OCI-LY3 (cell line): ENCODE data around the gene C11orf21.

Source experiments
- H2AFZ ChIP-seq: fragments of 200-600, 300-600 bp; shearing (Covaris generic); 2 replicates; pipeline ENCODE4 v1.6.0; 2014; ENCODE audit warnings: antibody characterized with exemption, low read depth, low read length
- H3K27ac ChIP-seq: fragments of 200-600, 300-600 bp; sonication (generic); 2 replicates; pipeline ENCODE4 v1.5.1; 2014; ENCODE audit warnings: mild to moderate bottlenecking, low read length, moderate library complexity, mixed read lengths
- H3K27me3 ChIP-seq: fragments of 200-600, 300-600 bp; sonication (generic); 2 replicates; pipeline ENCODE4 v1.6.1; 2014; ENCODE audit warnings: low read depth, low read length, mixed read lengths
- H3K36me3 ChIP-seq: fragments of 200-600, 300-600 bp; sonication (generic); replicated peaks from 2 replicates; pipeline ENCODE3; 2014; ENCODE audit warnings: low read depth, low read length, mixed read lengths
- H3K4me1 ChIP-seq: fragments of 300-600, 200-600 bp; sonication (generic); 2 replicates; pipeline ENCODE4 v1.6.1; 2014; ENCODE audit warnings: low read length, mixed read lengths
- H3K4me2 ChIP-seq: fragments of 200-600, 300-600 bp; sonication (generic); 2 replicates; pipeline ENCODE4 v1.6.1; 2014; ENCODE audit warnings: low read length, mixed read lengths
- H3K4me3 ChIP-seq: fragments of 300-600, 200-600 bp; sonication (generic); 2 replicates; pipeline ENCODE4 v1.5.1; 2014; ENCODE audit warnings: antibody characterized with exemption, mild to moderate bottlenecking, low read length, moderate library complexity
- H3K79me2 ChIP-seq: fragments of 300-600, 200-600 bp; shearing (Covaris generic); 2 replicates; pipeline ENCODE4 v1.6.1; 2014; ENCODE audit warnings: mild to moderate bottlenecking, low read length, mixed read lengths
- H3K9ac ChIP-seq: fragments of 300-600, 200-600 bp; shearing (Covaris generic); 2 replicates; pipeline ENCODE4 v1.6.0; 2014; ENCODE audit warnings: mild to moderate bottlenecking, low read length, moderate library complexity
- H3K9me3 ChIP-seq: fragments of 200-600, 300-600 bp; shearing (Covaris generic); 2 replicates; pipeline ENCODE4 v1.6.1; 2014; ENCODE audit warnings: low read length, mixed read lengths; ENCODE audit not compliant: insufficient read depth
- H4K20me1 ChIP-seq: fragments of 200-600, 300-600 bp; sonication (generic); 2 replicates; pipeline ENCODE4 v1.6.1; 2016; ENCODE audit warnings: low read length, mixed read lengths; ENCODE audit not compliant: insufficient read depth
- EZH2phosphoT487 ChIP-seq: fragments of 200-600 bp; shearing (Covaris generic); IDR thresholded peaks from 2 replicates; pipeline ENCODE4 v1.6.1; 2018; ENCODE audit warnings: antibody characterized with exemption, mixed run types, low read depth
- TF ChIP-seq, protein P1 (sequence below): fragments of 200-600, 300-600 bp; sonication (generic); IDR thresholded peaks from 2 replicates; pipeline ENCODE4 v1.5.1; 2014; ENCODE audit warnings: antibody characterized with exemption, low read length, low read depth

Gene C11orf21

GRCh38 chr11:2306452-2306823 is 4.7 kb upstream of the C11orf21 start:
- Histone ChIP-seq H2AFZ (no peak overlapping the region), H3K9me3 (no peaks in the 10 kb centered on the region), H3K9ac (no peak overlapping the region), H4K20me1 (no peaks in the 10 kb centered on the region), H3K27ac (no peak overlapping the region), H3K27me3 (no peaks in the 10 kb centered on the region), H3K4me2 (no peak overlapping the region), H3K4me1 (no peaks in the 10 kb centered on the region), H3K36me3 (no peaks in the 10 kb centered on the region), H3K4me3 (no peak overlapping the region), H3K79me2 (no peaks in the 10 kb centered on the region)
- TF ChIP-seq EZH2phosphoT487, result no peak
- TF ChIP-seq, protein P1, sequence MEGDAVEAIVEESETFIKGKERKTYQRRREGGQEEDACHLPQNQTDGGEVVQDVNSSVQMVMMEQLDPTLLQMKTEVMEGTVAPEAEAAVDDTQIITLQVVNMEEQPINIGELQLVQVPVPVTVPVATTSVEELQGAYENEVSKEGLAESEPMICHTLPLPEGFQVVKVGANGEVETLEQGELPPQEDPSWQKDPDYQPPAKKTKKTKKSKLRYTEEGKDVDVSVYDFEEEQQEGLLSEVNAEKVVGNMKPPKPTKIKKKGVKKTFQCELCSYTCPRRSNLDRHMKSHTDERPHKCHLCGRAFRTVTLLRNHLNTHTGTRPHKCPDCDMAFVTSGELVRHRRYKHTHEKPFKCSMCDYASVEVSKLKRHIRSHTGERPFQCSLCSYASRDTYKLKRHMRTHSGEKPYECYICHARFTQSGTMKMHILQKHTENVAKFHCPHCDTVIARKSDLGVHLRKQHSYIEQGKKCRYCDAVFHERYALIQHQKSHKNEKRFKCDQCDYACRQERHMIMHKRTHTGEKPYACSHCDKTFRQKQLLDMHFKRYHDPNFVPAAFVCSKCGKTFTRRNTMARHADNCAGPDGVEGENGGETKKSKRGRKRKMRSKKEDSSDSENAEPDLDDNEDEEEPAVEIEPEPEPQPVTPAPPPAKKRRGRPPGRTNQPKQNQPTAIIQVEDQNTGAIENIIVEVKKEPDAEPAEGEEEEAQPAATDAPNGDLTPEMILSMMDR, result no peak

DNA sequence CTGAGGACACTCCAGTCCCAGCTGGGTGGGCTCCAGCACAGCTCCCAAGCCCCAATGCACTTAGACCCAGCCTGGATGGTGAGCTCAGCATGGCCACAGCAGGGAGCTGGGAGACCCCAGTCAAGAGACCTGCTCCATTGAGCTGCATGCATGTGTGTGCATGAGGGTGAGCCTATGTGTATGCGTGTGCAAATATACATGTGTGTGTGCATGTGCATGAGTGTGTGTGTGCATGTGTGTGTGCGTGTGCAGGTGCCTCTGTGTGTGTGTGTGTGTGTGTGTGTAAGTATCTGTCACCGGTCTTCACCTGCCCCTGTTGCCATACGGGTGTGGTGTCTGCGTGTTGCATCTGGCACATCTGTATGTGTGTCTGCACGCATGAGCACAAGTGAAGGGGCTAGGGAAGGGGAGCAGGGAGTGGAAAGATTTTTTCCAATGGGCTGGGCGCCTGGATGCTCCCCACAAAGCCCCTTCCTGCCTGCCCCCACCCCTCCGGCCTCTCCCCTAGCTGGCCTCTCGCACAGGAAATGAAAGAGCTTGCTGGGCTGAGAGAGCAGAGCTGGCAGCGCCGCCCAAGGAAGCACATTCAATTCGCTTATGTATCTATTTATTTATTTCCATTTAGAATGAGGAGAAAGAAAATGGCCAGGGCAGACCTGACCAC is 4.2 kb upstream of the C11orf21 start:
- H3K79me2 ChIP-seq, result no peaks in the 10 kb centered on the region
- no peak overlapping the region for H3K9ac ChIP-seq
- H3K4me1 ChIP-seq, result no peaks in the 10 kb centered on the region
- no peak for TF ChIP-seq EZH2phosphoT487
- TF ChIP-seq, protein P1, result no peak
- no peaks in the 10 kb centered on the region for H3K27me3 ChIP-seq
- no peak overlapping the region for H3K27ac ChIP-seq
- no peak overlapping the region for H3K4me2 ChIP-seq
- H2AFZ ChIP-seq, result 0 out of 2 replicates have a peak overlapping the region, but pooled peaks have one; percentile 57
- H4K20me1 ChIP-seq, result no peaks in the 10 kb centered on the region
- H3K9me3 ChIP-seq, result no peaks in the 10 kb centered on the region
- no peak overlapping the region for H3K4me3 ChIP-seq
- H3K36me3 ChIP-seq, result no peaks in the 10 kb centered on the region

DNA sequence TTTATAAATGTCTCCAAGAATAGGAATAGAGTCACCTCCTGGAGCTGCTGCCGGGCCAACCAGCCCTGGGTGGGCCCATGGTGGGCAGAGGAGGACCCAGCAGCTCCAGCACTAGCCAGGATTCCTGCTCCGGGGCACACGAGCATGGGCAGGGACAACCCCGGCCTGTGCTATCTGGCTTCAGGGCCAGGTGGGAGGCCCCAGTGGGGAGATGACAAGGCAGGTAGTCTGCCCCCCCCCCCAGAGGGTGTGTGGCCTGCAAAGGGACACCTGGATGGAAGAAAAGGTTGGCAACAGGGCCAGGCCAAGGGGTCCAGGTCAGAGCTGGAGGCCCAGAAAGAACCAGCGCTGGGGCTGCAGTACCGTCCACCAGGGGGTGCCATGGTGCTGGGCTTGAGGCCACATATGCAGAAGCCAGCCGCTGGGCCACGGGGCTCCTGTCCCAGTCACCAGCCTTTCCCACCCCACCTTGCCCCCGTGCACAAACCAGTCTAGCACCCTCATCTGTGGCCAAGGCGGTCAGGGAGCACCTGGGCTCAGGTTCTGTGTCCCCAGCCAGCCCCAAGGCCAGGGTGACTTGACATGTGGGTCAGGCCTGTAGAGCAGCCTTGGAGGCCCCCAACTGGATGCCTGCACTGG is 3.5 kb upstream of the C11orf21 start:
- no peaks in the 10 kb centered on the region for H3K4me1 ChIP-seq
- no peaks in the 10 kb centered on the region for H3K27me3 ChIP-seq
- H2AFZ ChIP-seq, result peak overlapping the region; percentile 57; the same call in 1 of the 2 replicates
- no peaks in the 10 kb centered on the region for H3K9me3 ChIP-seq
- no peak overlapping the region for H3K27ac ChIP-seq
- H3K79me2 ChIP-seq, result no peaks in the 10 kb centered on the region
- H3K4me3 ChIP-seq, result no peak overlapping the region
- no peak overlapping the region for H3K9ac ChIP-seq
- no peak for TF ChIP-seq EZH2phosphoT487
- TF ChIP-seq, protein P1, result peak; percentile 79
- no peaks in the 10 kb centered on the region for H4K20me1 ChIP-seq
- H3K4me2 ChIP-seq, result no peak overlapping the region
- H3K36me3 ChIP-seq, result no peaks in the 10 kb centered on the region

DNA sequence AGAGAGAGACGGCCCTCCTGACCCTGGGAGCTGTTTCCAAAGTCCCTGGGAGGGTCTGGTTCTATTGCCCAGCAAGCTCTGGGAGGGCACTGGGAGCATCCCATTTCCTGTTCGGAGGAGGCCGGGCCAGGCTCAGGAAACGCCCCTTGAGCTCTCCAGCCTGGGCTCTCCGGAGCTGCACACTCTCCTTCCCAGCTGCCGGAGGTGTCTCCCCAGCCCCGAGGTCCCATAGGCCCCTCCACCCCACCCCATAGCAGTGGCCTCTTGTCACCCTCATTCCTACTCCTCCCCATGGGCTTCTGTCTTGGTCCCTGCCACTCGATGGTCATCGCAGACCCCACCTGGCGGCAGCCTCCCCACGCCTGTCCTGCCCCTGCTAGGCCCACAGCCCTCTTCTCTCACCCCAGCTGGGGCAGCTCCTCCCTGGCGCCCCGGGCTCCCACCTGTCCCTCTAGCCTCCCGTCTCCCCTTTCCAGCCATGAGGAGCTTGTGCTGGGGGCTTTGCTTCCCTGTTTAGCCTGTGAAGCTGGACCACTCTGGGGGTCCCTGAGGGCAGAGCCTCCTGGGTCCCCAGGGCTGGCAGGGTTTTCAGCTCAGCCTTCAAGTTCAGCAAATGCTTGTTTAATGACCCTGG is 2.9 kb upstream of the C11orf21 start:
- no peak overlapping the region for H3K9ac ChIP-seq
- no peak overlapping the region for H3K27ac ChIP-seq

More for the DNA sequence above, 2.9 kb upstream of the C11orf21 start:
- H2AFZ ChIP-seq, result no peak overlapping the region; the same call in 1 of the 2 replicates
- H3K27me3 ChIP-seq, result no peaks in the 10 kb centered on the region
- no peak overlapping the region for H3K4me3 ChIP-seq
- no peaks in the 10 kb centered on the region for H3K79me2 ChIP-seq
- no peaks in the 10 kb centered on the region for H4K20me1 ChIP-seq
- no peaks in the 10 kb centered on the region for H3K4me1 ChIP-seq
- no peak overlapping the region for H3K4me2 ChIP-seq
- no peaks in the 10 kb centered on the region for H3K36me3 ChIP-seq
- TF ChIP-seq, protein P1, result no peak
- TF ChIP-seq EZH2phosphoT487, result no peak
- H3K9me3 ChIP-seq, result no peaks in the 10 kb centered on the region
